Measurements from ENCODE around the gene RAB17.

The RAB17 gene, protein sequence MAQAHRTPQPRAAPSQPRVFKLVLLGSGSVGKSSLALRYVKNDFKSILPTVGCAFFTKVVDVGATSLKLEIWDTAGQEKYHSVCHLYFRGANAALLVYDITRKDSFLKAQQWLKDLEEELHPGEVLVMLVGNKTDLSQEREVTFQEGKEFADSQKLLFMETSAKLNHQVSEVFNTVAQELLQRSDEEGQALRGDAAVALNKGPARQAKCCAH

DNA sequence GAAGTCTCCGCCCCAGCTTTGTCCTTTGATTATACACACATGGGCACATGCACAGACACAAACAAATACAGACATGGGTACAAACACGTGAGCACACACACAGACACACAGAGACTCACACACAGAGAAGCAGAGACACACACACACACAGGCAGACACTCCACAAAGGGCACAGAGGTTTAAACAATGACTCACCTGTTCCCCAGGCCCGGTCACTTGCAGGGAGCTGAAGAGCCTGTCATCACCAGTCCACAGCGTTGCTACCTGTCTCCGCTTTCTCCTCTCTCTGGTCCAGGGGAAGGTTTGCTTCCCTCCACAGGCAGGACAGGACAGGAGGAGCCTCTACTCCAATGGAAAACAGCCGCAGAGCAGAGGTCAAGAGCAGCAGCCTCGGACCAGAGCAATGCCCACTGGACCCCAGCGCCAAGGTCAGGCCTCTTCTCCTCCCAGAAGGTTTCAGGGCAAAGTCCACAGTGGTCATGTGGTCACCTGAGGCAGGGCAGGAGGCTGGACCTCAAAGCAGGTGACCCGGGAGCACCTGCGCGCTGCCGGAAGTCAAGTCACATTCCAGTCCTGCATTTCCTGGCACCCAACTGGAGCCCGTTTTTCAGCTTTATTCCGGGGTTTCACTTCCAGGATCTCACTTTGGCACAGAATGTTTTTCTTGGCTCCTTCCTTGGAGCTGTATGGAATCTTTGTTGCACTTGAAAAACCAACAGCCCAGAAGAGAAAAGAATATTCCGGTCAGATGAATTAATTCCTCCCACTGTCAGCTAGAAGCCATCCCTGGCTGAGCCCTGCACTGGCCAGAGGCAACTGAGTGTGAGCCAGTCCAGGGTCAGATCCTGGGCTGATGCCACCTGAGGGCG is at the start of gene RAB17:
TSS of gene RAB17 (minus strand) at position 463 of the 869 bp plus-strand sequence. CDS start 4,580 bp downstream, outside the sequence.
- ChIA-PET POLR2A (interaction anchor here (0.6 kb wide), 1 partner anchor 65 kb away, joined by 3 read pairs; no protein-coding TSS in a partner anchor), CTCF (interaction anchor here (1.0 to 4.4 kb wide), 5 partner anchors 9 to 184 kb away, joined by 3 to 18 read pairs (median 10); no protein-coding TSS in a partner anchor)
- TF ChIP-seq, protein P1, sequence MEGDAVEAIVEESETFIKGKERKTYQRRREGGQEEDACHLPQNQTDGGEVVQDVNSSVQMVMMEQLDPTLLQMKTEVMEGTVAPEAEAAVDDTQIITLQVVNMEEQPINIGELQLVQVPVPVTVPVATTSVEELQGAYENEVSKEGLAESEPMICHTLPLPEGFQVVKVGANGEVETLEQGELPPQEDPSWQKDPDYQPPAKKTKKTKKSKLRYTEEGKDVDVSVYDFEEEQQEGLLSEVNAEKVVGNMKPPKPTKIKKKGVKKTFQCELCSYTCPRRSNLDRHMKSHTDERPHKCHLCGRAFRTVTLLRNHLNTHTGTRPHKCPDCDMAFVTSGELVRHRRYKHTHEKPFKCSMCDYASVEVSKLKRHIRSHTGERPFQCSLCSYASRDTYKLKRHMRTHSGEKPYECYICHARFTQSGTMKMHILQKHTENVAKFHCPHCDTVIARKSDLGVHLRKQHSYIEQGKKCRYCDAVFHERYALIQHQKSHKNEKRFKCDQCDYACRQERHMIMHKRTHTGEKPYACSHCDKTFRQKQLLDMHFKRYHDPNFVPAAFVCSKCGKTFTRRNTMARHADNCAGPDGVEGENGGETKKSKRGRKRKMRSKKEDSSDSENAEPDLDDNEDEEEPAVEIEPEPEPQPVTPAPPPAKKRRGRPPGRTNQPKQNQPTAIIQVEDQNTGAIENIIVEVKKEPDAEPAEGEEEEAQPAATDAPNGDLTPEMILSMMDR (IDR thresholded peaks at IDR 0.05; ENCODE audit: insufficient read depth, low read length, missing control alignments): no peak
- H3K4me3 ChIP-seq (ENCODE audit: low read depth, low read length): no peak within 1 kb of the TSS
- peak; percentile 7 for DNase-seq (ENCODE audit: low read depth, low spot score)

DNA sequence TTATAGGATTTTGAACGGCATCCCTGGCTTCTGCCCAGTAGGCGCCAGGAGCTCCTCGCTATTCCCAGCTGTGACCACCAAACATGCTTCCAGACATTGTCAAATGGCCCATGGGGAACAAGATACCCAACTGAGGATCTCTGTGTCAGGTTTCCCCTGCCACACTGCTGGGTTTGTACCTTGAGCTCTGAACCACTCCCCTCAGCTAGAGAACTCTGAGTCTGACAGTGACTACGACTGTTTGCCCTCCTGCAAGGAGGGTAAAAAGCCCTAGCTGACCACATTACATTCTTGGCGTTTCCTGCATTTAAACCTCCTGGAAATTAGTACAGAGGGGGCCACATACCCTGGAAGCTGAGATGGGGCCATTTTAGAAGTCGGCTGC is 49.3 kb upstream of the RAB17 start:
- DNase-seq (ENCODE audit: low read depth, low spot score): no peak
- POLR2A ChIA-PET: no interaction called here
- CTCF ChIA-PET: interaction anchor here (0.9 to 2.0 kb wide), 4 partner anchors 8 to 105 kb away, joined by 4 to 7 read pairs (median 5); no protein-coding TSS in a partner anchor
- TF ChIP-seq, protein P1 (IDR thresholded peaks at IDR 0.05; ENCODE audit: insufficient read depth, low read length, missing control alignments): no peak
- H3K4me3 ChIP-seq (ENCODE audit: low read depth, low read length): no peak overlapping the region

DNA sequence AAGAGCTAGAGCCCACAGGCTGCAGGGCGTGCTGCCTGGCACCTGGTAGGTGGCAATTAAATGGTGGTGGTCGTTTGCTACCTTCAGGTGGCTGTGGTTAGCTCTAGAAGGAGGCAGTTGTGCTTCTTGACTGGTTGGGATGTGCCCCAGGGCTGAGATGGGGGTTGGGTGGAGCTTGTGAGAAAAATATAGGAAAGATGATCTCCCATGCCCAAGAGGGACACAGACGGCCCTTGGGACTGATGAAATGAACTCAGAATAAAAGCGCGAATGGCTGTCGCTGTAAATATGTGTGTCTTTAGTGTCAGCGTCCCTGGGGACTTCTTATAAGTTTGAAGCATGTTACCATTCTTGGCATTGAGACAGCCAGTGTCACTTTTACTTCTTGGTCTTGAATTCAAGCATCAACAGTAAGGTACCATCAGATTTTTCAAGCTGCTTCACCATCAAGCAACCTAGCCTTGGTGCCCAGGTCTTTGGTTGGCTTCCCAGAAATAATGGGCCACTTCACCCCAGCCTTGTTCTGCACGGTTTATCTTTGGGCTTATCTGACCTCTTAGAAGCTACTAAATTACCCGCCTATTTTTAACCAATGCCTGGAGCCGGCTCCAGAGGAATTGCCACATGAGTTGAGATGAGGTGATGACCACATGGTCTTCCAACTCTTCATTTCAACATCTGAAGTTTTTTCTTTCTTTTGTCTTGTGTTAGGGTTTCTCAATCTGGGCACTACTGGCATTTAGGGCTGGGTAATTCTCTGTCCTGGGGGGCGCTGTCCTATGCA is 48.7 kb upstream of the RAB17 start:
- DNase-seq (ENCODE audit: low read depth, low spot score): no peak
- no peak overlapping the region for H3K4me3 ChIP-seq (ENCODE audit: low read depth, low read length)
- CTCF ChIA-PET: interaction anchor here (0.9 to 2.0 kb wide), 4 partner anchors 8 to 106 kb away, joined by 4 to 7 read pairs (median 5); no protein-coding TSS in a partner anchor
- TF ChIP-seq, protein P1 (IDR thresholded peaks at IDR 0.05; ENCODE audit: insufficient read depth, low read length, missing control alignments): no peak
- POLR2A ChIA-PET: no interaction called here

DNA sequence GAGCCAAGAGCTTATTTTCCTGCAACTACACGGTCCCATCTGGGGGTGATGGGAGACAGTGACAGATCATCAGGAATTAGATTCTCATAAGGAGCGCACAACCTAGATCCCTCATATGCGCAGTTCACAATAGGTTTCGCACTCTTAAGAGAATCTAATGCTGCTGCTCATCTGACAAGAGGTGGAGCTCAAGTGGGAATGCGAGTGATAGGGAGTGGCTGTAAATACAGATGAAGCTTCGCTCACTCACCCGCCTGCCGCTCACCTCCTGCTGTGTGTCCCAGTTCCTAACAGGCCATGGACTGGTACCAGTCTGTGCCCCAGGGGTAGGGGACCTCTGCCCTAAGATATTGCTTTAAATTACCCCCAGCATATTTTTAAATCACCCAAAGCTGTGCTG is 47.6 kb upstream of the RAB17 start:
- ChIA-PET POLR2A (no interaction called here), CTCF (interaction anchor here (2.0 to 2.1 kb wide), 2 partner anchors 66 to 109 kb away, joined by 5 to 6 read pairs; no protein-coding TSS in a partner anchor)
- TF ChIP-seq, protein P1 (IDR thresholded peaks at IDR 0.05; ENCODE audit: insufficient read depth, low read length, missing control alignments): no peak
- DNase-seq (ENCODE audit: low read depth, low spot score): no peak
- H3K4me3 ChIP-seq (ENCODE audit: low read depth, low read length): no peak overlapping the region

DNA sequence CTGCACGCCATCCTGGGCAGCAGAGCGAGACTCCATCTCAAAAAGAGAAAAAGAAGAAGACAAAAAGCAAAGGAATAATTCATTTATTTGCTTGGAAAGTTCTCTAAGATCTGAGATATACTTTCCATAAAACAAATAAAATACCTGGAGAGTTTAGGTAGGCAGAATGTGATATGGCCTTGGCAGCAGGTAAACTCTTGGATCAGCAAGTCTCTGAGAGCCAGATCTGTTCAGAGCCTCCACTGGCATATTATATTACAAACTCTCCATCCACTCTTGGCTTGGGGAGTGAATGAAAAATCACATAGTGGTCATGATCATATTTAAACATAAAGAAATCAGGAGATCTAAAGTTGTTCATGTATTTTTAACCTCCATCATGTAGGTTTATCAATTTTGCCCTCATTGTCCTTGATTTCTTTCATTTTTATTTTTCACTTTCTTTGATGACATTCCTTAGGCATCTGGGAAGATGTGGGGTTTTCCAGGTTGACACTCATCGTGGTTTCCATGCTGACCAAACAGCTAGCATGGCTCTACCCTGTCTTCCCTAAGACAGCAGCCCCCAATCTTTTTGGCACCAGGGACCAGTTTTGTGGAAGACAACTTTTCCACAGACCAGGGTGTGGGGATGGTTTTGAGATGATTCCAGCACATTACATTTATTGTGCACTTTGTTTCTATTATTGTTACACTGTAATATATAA is 47.0 kb upstream of the RAB17 start:
- ChIA-PET POLR2A (no interaction called here), CTCF (interaction anchor here (2.1 kb wide), 1 partner anchor 109 kb away, joined by 5 read pairs; no protein-coding TSS in a partner anchor)
- TF ChIP-seq, protein P1 (IDR thresholded peaks at IDR 0.05; ENCODE audit: insufficient read depth, low read length, missing control alignments): no peak
- no peak overlapping the region for H3K4me3 ChIP-seq (ENCODE audit: low read depth, low read length)
- no peak for DNase-seq (ENCODE audit: low read depth, low spot score)

Data from AG04449 (cell line).